HG03520 (cell line): Measurements from ENCODE around the gene SLIT3.
"Not testable (repeated sequence)": the region's sequence is repeated elsewhere in the genome, so short reads cannot be mapped to it uniquely, and the experiment has no call there.

ENCODE experiments used
- ATAC-seq: cut with Tn5 transposase; IDR thresholded peaks from one replicate; pipeline ENCODE4 v1.9.1; 2021; ENCODE audit warnings: mild to moderate bottlenecking, moderate library complexity; ENCODE audit not compliant: unreplicated experiment

The SLIT3 gene

GRCh38 chr5:169116961-169117461, 183.9 kb downstream of the SLIT3 start:
- ATAC-seq, result no peak

GRCh38 chr5:169115461-169116124, 185.3 kb downstream of the SLIT3 start:
- ATAC-seq, result no peak

- ATAC-seq, result no peak
These were observed 186.4 kb downstream of the SLIT3 start for GRCh38 chr5:169114466-169115065.

- no peak for ATAC-seq
These were observed 188.9 kb downstream of the SLIT3 start for GRCh38 chr5:169112016-169112415.

- no peak for ATAC-seq
These were observed 193.8 kb downstream of the SLIT3 start for GRCh38 chr5:169106911-169107706.

GRCh38 chr5:169105582-169105981, 195.4 kb downstream of the SLIT3 start:
- not testable (repeated sequence) for ATAC-seq

GRCh38 chr5:169104937-169105494, 195.9 kb downstream of the SLIT3 start:
- no peak for ATAC-seq

- ATAC-seq, result no peak
These were observed 197.3 kb downstream of the SLIT3 start for GRCh38 chr5:169103586-169104181.

GRCh38 chr5:169101966-169102365, 199.0 kb downstream of the SLIT3 start:
- no peak for ATAC-seq

- ATAC-seq, result no peak
These were observed 200.2 kb downstream of the SLIT3 start for GRCh38 chr5:169100735-169101075.

- ATAC-seq, result no peak
These were observed 200.9 kb downstream of the SLIT3 start for GRCh38 chr5:169099801-169100734.

GRCh38 chr5:169098331-169099121, 202.4 kb downstream of the SLIT3 start:
- ATAC-seq, result no peak

GRCh38 chr5:169097374-169098326, 203.3 kb downstream of the SLIT3 start:
- no peak for ATAC-seq

- ATAC-seq, result no peak
These were observed 205.0 kb downstream of the SLIT3 start for GRCh38 chr5:169095976-169096375.

- no peak for ATAC-seq
These were observed 205.5 kb downstream of the SLIT3 start for GRCh38 chr5:169095410-169095960.

- no peak for ATAC-seq
These were observed 206.1 kb downstream of the SLIT3 start for GRCh38 chr5:169094586-169095409.

- ATAC-seq, result no peak
These were observed 209.5 kb downstream of the SLIT3 start for GRCh38 chr5:169091396-169091980.
